ENCODE data around the gene CDC25B.
"Not testable (repeated sequence)": the region's sequence is repeated elsewhere in the genome, so short reads cannot be mapped to it uniquely, and the experiment has no call there.

The CDC25B gene

DNA sequence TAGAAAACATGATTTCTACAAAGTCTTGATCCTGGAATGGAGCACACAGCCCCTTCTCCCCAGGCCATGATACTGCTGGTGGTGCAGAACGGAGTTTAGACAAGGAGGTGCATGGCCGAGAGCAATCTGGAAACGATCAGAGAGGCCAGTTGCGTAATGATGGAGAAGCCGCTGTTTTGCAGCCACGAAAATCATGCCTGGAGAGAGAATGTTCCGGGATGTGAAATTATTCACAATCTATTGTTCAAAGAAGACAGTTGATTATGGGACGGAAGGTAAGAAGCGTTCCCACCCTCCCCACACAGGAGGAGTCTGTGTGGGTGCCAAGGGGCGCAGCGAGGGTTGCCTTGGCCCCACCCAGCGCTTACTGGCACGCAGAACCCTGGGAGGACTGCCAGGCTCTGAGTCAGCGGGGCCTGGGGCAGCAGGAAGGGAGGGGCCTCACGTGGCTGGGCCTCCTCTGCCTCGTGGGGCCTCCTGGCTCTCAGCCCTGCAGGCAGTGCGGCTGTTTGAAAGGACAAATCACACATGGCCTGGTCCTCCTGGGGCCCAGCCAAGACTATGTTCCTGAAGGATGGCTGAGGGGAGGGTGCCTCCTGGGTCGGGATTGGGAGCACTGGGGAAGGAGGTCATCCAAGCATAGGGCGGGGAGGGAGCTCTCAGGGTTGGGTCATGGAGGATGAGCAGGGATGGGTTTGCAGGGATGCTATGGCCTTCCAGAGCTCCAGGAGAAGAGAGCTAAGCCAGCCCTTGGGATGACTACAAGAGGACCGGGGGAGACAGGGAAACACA, 15.6 kb downstream of the CDC25B start:
- DNase-seq = peak; percentile 98

GRCh38 chr20:3812259-3812681, 16.2 kb downstream of the CDC25B start:
- DNase-seq = no peak

DNA sequence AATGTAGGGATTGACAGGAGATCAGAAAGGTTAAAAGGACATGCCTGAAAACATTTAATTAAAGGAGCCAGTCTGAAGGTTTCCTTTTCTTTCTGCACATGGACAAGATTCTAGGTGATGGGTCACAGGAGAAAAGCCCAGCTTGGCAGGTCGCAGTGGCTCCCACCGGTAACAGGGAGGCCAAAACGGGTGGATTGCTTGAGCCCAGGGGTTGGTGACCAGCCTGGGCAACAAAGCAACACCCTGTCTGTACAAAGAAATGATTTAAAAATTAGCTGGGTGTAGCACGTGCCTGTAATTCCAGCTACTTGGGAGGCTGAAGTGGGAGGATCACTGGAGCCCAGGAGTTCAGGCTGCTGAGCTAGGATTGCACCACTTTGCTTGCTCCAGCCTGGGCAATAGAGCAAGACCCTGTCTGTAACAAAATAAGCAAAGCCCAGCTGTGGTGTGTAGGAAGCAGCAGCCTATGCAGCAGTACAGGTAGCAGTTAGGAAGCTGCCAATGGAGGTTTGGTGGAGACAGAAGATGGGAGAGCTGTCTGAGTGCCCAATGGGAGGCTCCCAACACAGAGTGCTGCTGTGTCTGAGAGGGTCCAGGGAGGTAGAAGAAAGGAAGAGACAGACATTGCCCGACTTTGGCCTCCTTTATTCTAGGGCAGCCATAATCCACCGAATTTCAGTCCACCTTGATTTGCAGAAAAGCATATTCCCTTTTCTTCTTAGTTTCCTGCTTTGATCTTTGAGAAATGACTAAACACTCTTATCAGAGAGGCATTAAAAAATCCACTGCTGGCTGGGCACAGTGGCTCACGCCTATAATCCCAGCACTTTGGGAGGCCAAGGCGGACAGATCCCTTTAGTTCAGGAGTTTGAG, 17.1 kb downstream of the CDC25B start:
- DNase-seq = no peak

- no peak for DNase-seq
Measured at GRCh38 chr20:3813848-3814581, 17.9 kb downstream of the CDC25B start.

GRCh38 chr20:3814928-3815495, 18.9 kb downstream of the CDC25B start:
- DNase-seq = no peak

- DNase-seq = no peak
Measured at GRCh38 chr20:3815703-3816315, 19.7 kb downstream of the CDC25B start.

GRCh38 chr20:3818155-3819151, 22.3 kb downstream of the CDC25B start:
- DNase-seq = peak; percentile 95

- no peak for DNase-seq
Measured at GRCh38 chr20:3819411-3820047, 23.4 kb downstream of the CDC25B start.

- DNase-seq = peak; percentile 97
Measured at GRCh38 chr20:3820048-3820900, 24.2 kb downstream of the CDC25B start, which contains the start of gene AP5S1. AP5S1 (plus strand) TSS chr20:3820547; CDS start chr20:3822118, 1,571 bp downstream.

DNA sequence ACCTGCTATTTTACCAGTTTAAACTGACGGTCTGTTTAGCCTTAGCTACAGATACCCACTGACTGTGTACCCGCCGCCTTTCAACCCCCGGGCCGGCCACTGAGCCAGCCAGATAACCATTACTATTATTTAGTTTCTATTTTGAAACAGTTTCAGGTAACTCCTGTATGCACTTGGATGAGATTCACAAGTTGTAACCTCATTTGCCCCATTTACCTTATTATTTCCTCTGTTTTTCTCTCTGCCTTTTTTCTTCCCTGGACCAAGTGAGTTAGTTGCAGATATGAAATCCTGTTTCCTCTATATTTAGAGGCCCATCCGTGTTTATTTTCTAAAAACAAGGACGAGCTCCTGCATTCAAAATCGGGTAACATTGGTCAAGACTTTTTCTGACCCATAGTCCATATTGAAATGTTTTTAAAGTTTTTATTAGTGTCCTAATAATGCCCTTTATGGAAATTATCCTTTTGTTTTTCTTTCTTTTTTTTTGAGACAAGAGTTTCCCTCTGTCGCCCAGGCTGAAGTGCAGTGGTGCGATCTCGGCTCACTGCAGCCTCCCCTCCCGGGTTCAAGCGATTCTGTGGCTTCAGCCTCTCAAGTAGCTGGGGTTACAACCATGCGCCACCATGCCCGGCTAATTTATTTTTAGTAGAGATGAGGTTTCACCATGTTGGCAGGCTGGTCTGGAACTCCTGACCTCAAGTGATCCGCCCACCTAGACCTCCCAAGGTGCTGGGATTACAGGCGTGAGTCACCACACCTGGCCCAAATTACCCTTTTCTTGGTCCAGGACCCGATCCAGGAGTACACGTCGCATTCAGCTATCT, 25.0 kb downstream of the CDC25B start:
- DNase-seq = no peak

DNA sequence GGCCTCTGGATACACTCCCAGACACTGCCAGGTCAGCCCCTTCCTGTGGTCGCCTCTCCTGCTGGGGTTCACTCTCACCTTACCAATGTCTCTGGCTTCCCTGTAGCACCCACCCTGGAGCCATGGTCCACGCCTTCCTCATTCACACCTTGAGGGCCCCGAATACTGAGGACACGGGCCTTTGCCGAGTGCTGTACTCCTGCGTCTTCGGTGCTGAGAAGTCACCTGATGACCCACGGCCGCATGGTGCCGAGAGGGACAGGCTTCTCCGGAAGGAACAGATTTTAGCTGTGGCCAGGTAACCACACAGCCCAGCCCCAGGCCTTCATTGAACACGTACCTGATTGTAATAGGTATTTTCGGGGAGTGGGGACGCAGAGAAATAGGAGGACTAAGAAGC, 25.9 kb downstream of the CDC25B start:
- no peak for DNase-seq

- no peak for DNase-seq
Measured at GRCh38 chr20:3823881-3824280, 27.8 kb downstream of the CDC25B start.

DNA sequence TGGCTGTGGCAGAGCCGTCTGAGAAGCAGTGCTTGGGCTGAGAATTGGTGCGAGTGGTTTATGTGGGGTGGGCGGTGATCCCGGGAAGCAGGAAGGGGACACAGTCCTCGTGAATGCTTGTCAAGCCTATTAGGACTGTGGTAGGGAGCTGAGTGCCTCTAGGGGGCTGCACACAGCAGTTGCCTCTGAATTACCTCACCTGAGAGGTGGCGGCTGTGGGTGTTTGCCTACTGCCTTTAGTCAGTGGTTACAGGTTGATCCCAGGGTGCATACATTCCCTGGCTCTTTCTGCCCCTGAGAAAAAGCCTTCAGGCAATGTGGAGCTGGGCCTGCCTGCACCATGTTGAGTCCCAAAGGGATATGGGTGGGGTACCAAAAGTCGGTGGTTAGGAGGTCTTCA, 29.4 kb downstream of the CDC25B start:
- no peak for DNase-seq

DNA sequence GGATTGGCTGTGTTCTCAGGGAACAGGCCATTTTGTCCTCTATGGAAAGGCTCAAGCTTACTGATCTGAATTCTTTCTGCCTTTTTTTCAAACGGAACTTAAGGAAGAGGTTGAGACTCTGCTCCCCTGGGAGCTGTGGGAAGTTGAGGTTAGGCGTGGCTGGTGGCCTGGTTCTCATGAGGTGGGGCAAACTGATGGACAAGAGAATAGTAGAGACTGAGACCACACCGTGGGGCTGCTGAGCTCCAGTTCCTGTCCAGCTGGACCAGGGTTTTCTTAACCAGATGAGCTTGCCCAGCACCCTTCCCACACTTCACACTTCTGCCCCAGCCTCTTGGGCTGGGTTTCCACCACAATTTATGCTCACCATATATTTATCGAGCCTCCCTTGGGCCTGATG, 30.3 kb downstream of the CDC25B start:
- no peak for DNase-seq

DNA sequence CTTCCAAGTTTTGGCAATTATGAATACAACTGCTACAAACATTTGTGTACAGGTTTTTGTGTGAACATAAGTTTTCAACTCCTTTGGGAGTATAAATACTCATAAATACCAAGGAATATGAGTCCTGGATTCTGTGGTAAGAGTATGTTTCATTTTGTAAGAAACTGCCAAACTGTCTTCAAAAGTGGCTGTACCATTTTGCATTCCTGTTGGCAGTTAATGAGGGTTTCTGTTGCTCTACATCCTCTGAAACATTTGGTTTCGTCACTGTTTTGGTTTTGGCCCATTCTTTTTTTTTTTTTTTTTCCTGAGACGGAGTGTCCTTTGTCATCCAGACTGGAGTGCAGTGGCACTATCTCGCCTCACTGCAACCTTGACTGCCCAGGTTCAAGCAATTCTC, 32.7 kb downstream of the CDC25B start:
- DNase-seq = no peak

DNA sequence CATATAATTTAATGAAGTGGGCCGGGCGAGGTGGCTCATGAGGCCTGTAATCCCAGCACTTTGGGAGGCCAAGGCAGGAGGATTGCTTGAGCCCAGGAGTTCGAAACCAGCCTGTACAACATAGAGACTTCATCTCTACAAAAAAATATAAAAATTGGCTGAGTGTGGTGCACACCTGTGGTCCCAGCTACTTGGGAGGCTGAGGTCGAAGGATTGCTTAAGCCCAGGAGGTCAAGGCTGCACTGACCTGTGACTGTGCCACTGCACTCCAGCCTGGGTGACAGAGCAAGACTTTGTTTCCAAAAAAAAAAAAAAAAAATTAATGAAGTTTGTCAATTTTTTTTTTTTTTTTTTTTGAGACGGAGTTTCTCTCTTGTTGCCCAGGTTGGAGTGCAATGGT, 33.8 kb downstream of the CDC25B start:
- not testable (repeated sequence) for DNase-seq

DNA sequence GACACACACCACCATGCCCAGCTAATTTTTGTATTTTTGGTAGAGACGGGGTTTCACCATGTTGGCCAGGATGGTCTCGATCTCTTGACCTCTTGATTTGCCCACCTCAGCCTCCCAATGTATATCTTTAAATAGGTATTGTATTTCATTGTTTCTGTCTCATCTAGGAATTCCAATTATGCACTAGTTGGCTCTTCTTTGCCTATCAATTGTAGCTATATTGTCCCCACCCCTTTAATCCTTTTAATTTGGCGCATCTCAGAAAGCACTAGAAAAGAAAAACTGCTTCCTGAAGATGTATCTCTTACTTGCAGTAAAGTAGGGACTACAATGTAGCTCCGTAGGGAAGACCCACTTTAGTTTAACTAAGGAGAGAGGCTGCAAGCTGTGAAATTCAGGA, 40.0 kb downstream of the CDC25B start:
- no peak for DNase-seq

DNA sequence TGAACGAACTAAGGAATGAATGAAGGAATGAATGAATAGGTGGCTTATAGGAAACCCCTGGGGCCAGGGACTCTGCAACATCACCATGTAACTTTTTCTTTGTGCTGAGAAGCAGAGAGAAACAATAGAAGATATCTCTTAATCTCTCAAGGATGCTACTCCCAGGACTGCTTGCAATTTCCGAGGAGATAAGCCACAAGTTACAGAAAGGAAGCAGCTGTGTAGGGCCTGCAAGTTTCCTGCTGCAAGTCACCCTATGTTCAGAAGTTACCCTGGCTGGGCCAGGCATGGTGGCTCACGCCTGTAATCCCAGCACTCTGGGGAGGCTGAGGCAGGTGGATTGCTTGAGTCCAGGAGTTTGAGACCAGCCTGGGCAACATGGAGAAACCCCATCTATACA, 43.2 kb downstream of the CDC25B start:
- no peak for DNase-seq

GRCh38 chr20:3840201-3840600, 44.1 kb downstream of the CDC25B start:
- not testable (repeated sequence) for DNase-seq
